HepG2 (cell line): ENCODE data around the gene TLNRD1. TPM values are rescaled to one million over a fixed set of nuclear protein-coding genes. Genes with fewer than 3 reads are reported as not detected.

ENCODE experiments used
- ATAC-seq: fragments of 200-7000 bp; cut with Tn5 transposase; 3 replicates; pipeline ENCODE4 v1.9.1; 2020; ENCODE audit warnings: mild to moderate bottlenecking, moderate library complexity
- BruUV-seq: library from RNA; stranded (reverse); fragments of 400-500 nt; replicated peaks from 2 replicates; lab custom pipeline; 2021; lab: Mats Ljungman, UMichigan
- CTCF ChIA-PET: fragments of 300-600 bp; formaldehyde crosslinking; extraction: SDS; loops from one replicate; lab custom pipeline; 2021; ENCODE audit warnings: low total read pairs, inconsistent platforms, low intra/inter-chr PET ratio; lab: Yijun Ruan, JAX
- POLR2A ChIA-PET: fragments of 350-600 bp; sonication (Branson Sonifier 250); formaldehyde crosslinking; loops from one replicate; lab custom pipeline; 2020; ENCODE audit warnings: antibody characterized with exemption, inconsistent platforms; lab: Yijun Ruan, JAX
- DNase-seq: peaks from one replicate; pipeline ENCODE4 v3.0.0-alpha.2; 2015; ENCODE audit warnings: low spot score
- FAIRE-seq: peaks from 3 replicates; lab custom pipeline; 2011; peaks lifted over from hg19 to GRCh38; lab: Jason Lieb, UNC
- H2AFZ ChIP-seq: one replicate; pipeline ENCODE4 v1.6.1; 2011; ENCODE audit warnings: low read length, inconsistent platforms
- H3K27ac ChIP-seq: fragments of 300-600 bp; 3 replicates; pipeline ENCODE4 v1.8.0; 2011; ENCODE audit warnings: mixed run types, mild to moderate bottlenecking, mixed read lengths, low read length, inconsistent platforms; ENCODE audit not compliant: insufficient read depth; ENCODE audit errors: extremely low read length
- H3K27me3 ChIP-seq, 2 experiments: fragments of 200-600 bp in 1 of 2; 2 replicates in 1 of 2; 3 replicates in 1 of 2; pipeline versions ENCODE4 v1.6.0 to v1.8.0; 2011; ENCODE audit warnings: low read length in 2 of 2, mild to moderate bottlenecking in 2 of 2, moderate library complexity in 2 of 2, inconsistent platforms in 1 of 2; ENCODE audit not compliant: insufficient read depth in 2 of 2, control insufficient read depth in 1 of 2
- H3K36me3 ChIP-seq, 2 experiments: fragments of 200-600 bp in 1 of 2; replicated peaks in 1 of 2; 2 replicates in 1 of 2; 3 replicates in 1 of 2; pipeline versions ENCODE4 v1.5.1 to v1.8.0; 2011; ENCODE audit warnings: low read length in 2 of 2, inconsistent platforms in 1 of 2; ENCODE audit not compliant: insufficient read depth in 2 of 2, control insufficient read depth in 1 of 2
- H3K4me1 ChIP-seq: 2 replicates; pipeline ENCODE4 v1.5.1; 2012; ENCODE audit warnings: low read length, inconsistent platforms; ENCODE audit not compliant: insufficient read depth
- H3K4me2 ChIP-seq: 2 replicates; pipeline ENCODE4 v1.6.0; 2011; ENCODE audit warnings: low read depth, low read length, inconsistent platforms
- H3K4me3 ChIP-seq, 3 experiments: fragments of 200-600 bp in 1 of 3; sonication (generic), shearing (Covaris generic) in 1 of 3; replicated peaks in 1 of 3; 2 replicates each; pipeline ENCODE4 v1.5.1; 2011 to 2016; ENCODE audit warnings: low read length in 3 of 3, inconsistent platforms in 2 of 3, low read depth in 2 of 3, mild to moderate bottlenecking in 2 of 3, control low read depth in 1 of 3, mixed read lengths in 1 of 3; ENCODE audit not compliant: insufficient read depth in 1 of 3
- H3K79me2 ChIP-seq: one replicate; pipeline ENCODE4 v1.6.1; 2011; ENCODE audit warnings: low read length, inconsistent platforms; ENCODE audit not compliant: insufficient read depth
- H3K9ac ChIP-seq: 2 replicates; pipeline ENCODE4 v1.6.0; 2011; ENCODE audit warnings: mild to moderate bottlenecking, low read depth, low read length, inconsistent platforms; ENCODE audit not compliant: insufficient read depth
- H3K9me3 ChIP-seq: 2 replicates; pipeline ENCODE4 v1.5.1; 2012; ENCODE audit warnings: mild to moderate bottlenecking, low read length
- H4K20me1 ChIP-seq: 2 replicates; pipeline ENCODE4 v1.6.0; 2011; ENCODE audit warnings: inconsistent platforms, mild to moderate bottlenecking, low read length, moderate library complexity; ENCODE audit not compliant: insufficient read depth
- EZH2 ChIP-seq: conservative IDR thresholded peaks from 2 replicates; pipeline ENCODE4 v1.6.1; 2012; ENCODE audit warnings: mild to moderate bottlenecking, low read depth, low read length, moderate library complexity
- FLYWCH1 ChIP-seq: sonication (generic); formaldehyde crosslinking; IDR thresholded peaks from 2 replicates; pipeline ENCODE4 v1.8.1; 2023; ENCODE audit warnings: mild to moderate bottlenecking, missing genetic modification reagents
- HDAC1 ChIP-seq: sonication (generic); formaldehyde crosslinking; IDR thresholded peaks from 2 replicates; pipeline ENCODE4 v1.5.1; 2020; ENCODE audit warnings: mild to moderate bottlenecking, missing genetic modification reagents
- HIC2 ChIP-seq: sonication (generic); formaldehyde crosslinking; IDR thresholded peaks from 2 replicates; pipeline ENCODE4 v1.9.0; 2022; ENCODE audit warnings: low read depth, missing genetic modification reagents
- HOXA3 ChIP-seq: sonication (generic); formaldehyde crosslinking; IDR thresholded peaks from 2 replicates; pipeline ENCODE4 v1.5.0; 2020; ENCODE audit warnings: missing genetic modification reagents
- ONECUT2 ChIP-seq: sonication (generic); formaldehyde crosslinking; IDR thresholded peaks from 2 replicates; pipeline ENCODE4 v1.4.0; 2020; ENCODE audit warnings: missing genetic modification reagents
- REPIN1 ChIP-seq: sonication (generic); formaldehyde crosslinking; IDR thresholded peaks from 2 replicates; pipeline ENCODE4 v1.8.0; 2022; ENCODE audit warnings: missing genetic modification reagents, low read depth, mild to moderate bottlenecking, borderline replicate concordance
- SALL1 ChIP-seq: sonication (generic); formaldehyde crosslinking; IDR thresholded peaks from 2 replicates; pipeline ENCODE4 v1.8.0; 2022; ENCODE audit warnings: mild to moderate bottlenecking, missing genetic modification reagents
- SMAD1 ChIP-seq: sonication (generic); formaldehyde crosslinking; IDR thresholded peaks from 2 replicates; pipeline ENCODE4 v1.4.0; 2020; ENCODE audit warnings: missing genetic modification reagents, low read depth, mild to moderate bottlenecking, borderline replicate concordance
- SNAI1 ChIP-seq: sonication (generic); formaldehyde crosslinking; IDR thresholded peaks from 2 replicates; pipeline ENCODE4 v1.5.0; 2020; ENCODE audit warnings: mild to moderate bottlenecking, missing genetic modification reagents, borderline replicate concordance
- WIZ ChIP-seq: sonication (generic); formaldehyde crosslinking; IDR thresholded peaks from 2 replicates; pipeline ENCODE4 v1.5.1; 2020; ENCODE audit warnings: mild to moderate bottlenecking, missing genetic modification reagents
- ZBTB25 ChIP-seq: IDR thresholded peaks from 2 replicates; pipeline ENCODE4 v1.6.1; 2018; ENCODE audit warnings: missing genetic modification reagents
- ZNF225 ChIP-seq: sonication (generic); formaldehyde crosslinking; IDR thresholded peaks from 2 replicates; pipeline ENCODE4 v1.4.0; 2020; ENCODE audit warnings: mild to moderate bottlenecking, missing genetic modification reagents
- ZNF597 ChIP-seq: sonication (generic); formaldehyde crosslinking; IDR thresholded peaks from 2 replicates; pipeline ENCODE4 v1.5.0; 2020; ENCODE audit warnings: missing genetic modification reagents
- ZNF709 ChIP-seq: sonication (generic); formaldehyde crosslinking; IDR thresholded peaks from 2 replicates; pipeline ENCODE4 v1.5.0; 2020; ENCODE audit warnings: mild to moderate bottlenecking, missing genetic modification reagents
- ZNF710 ChIP-seq: sonication (generic); formaldehyde crosslinking; IDR thresholded peaks from 2 replicates; pipeline ENCODE4 v1.5.0; 2020; ENCODE audit warnings: mild to moderate bottlenecking, missing genetic modification reagents, borderline replicate concordance
- ZNF781 ChIP-seq: sonication (generic); formaldehyde crosslinking; IDR thresholded peaks from 2 replicates; pipeline ENCODE4 v1.5.1; 2020; ENCODE audit warnings: borderline replicate concordance, mild to moderate bottlenecking, missing genetic modification reagents; ENCODE audit errors: not compliant biosample characterization
- ZNF878 ChIP-seq: sonication (generic); formaldehyde crosslinking; IDR thresholded peaks from 2 replicates; pipeline ENCODE4 v1.8.1; 2023; ENCODE audit warnings: mild to moderate bottlenecking, missing genetic modification reagents, moderate library complexity
- ZSCAN9 ChIP-seq: IDR thresholded peaks from 2 replicates; pipeline ENCODE4 v1.6.1; 2016; ENCODE audit warnings: borderline replicate concordance
- WGBS: methylation state at CpG from one replicate; pipeline ENCODE4 v1.1.6; 2017; ENCODE audit warnings: low lambda C conversion rate; 5-methylcytosine and 5-hydroxymethylcytosine counted together
- in situ Hi-C: cut with HindIII; loops from 2 replicates; pipeline ENCODE4 v1.10.0; 2017; ENCODE audit warnings: low pct_unique_long_range_greater_than_20kb; ENCODE audit not compliant: extremely low pct_ligation_motif_present
- intact Hi-C: fragments of 100-400 bp; cut with micrococcal nuclease; formaldehyde crosslinking; loops from one replicate; pipeline ENCODE4 v1.10.0; 2022; ENCODE audit not compliant: unreplicated experiment
- polyA plus RNA-seq, 8 experiments: library from polyadenylated mRNA; depleted of rRNA in 3 of 8; stranded (reverse) in 7 of 8; unstranded in 1 of 8; fragments of >200 nt; fragmentation: Illumina TruSeq in 4 of 8; extraction: Trizol in 4 of 8; gene quantifications; 2 replicates each; pipeline versions ENCODE4 v1.2.1 to v1.2.3, GENCODE V29; 2011 to 2016; ENCODE audit warnings: low read depth in 4 of 8, missing spikeins in 1 of 8, mixed read lengths in 1 of 8; ENCODE audit not compliant: insufficient read depth in 1 of 8
- total RNA-seq, 5 experiments: library from RNA; depleted of rRNA; stranded (reverse); fragments of >200 nt; fragmentation: Illumina TruSeq; extraction: Trizol; gene quantifications; 2 replicates each; pipeline ENCODE4 v1.2.3, GENCODE V29; 2016; ENCODE audit warnings: low read depth in 1 of 5

The TLNRD1 gene
- total and polyA plus RNA-seq, 2 of the 13 experiments (the other 11 are each of a cell fraction or from before 2014, with no cell fraction given) = 3.4 to 5.3 TPM

GRCh38 chr15:80967451-80967850 lies 33.3 kb upstream of the TLNRD1 start (continued):
- TF ChIP-seq ZBTB25 (CRISPR knock-in tag) (no peak), ZNF709 (CRISPR knock-in tag) (no peak), ZSCAN9 (no peak)

- no peaks in the 10 kb centered on the region for H3K79me2 ChIP-seq
- FAIRE-seq (no peak), DNase-seq (no peak), ATAC-seq (no peak)
- CTCF ChIA-PET = no interaction called here
- WGBS = 100% methylated on average over 1 of the region's 4 CpGs
- in situ Hi-C loops (loop anchor here (25.0 kb wide), 1 partner anchor 506 kb away; no protein-coding TSS in a partner anchor), intact Hi-C loops (no loop called here)
- H3K9ac ChIP-seq = no peak overlapping the region
- no peak overlapping the region for H3K4me3 ChIP-seq
- POLR2A ChIA-PET = interaction anchor here (1.5 kb wide), 1 partner anchor 14 kb away, joined by 3 read pairs; no protein-coding TSS in a partner anchor
- H3K4me2 ChIP-seq = no peak overlapping the region
- no peaks in the 10 kb centered on the region for H3K36me3 ChIP-seq
- H2AFZ ChIP-seq = no peak overlapping the region
- H4K20me1 ChIP-seq = no peaks in the 10 kb centered on the region
- no peaks in the 10 kb centered on the region for H3K9me3 ChIP-seq
- H3K27me3 ChIP-seq = no peaks in the 10 kb centered on the region
- no TSS peak for BruUV-seq
- no peaks in the 10 kb centered on the region for H3K4me1 ChIP-seq
- no peak overlapping the region for H3K27ac ChIP-seq
- TF ChIP-seq FLYWCH1 (CRISPR knock-in tag) = no peak
- no peak for TF ChIP-seq SNAI1 (CRISPR knock-in tag)
- no peak for TF ChIP-seq ZNF710 (CRISPR knock-in tag)
- no peak for TF ChIP-seq WIZ (CRISPR knock-in tag)
- no peak for TF ChIP-seq REPIN1 (CRISPR knock-in tag)
- TF ChIP-seq HIC2 (CRISPR knock-in tag) = no peak
- TF ChIP-seq SALL1 (CRISPR knock-in tag) = no peak
- no peak for TF ChIP-seq ZNF597
- no peak for TF ChIP-seq ZNF781
- no peak for TF ChIP-seq SMAD1 (CRISPR knock-in tag)
- TF ChIP-seq EZH2 = no peak
- TF ChIP-seq ZNF878 = no peak
- no peak for TF ChIP-seq HOXA3 (CRISPR knock-in tag)
- no peak for TF ChIP-seq HDAC1 (CRISPR knock-in tag)
- no peak for TF ChIP-seq ONECUT2
- TF ChIP-seq ZNF225 = no peak
Measured at GRCh38 chr15:80967991-80968510, 32.7 kb upstream of the TLNRD1 start.
